AG20443 (cell line): Measurements from ENCODE around the gene IQCF6.
"Not testable (repeated sequence)": the region's sequence is repeated elsewhere in the genome, so short reads cannot be mapped to it uniquely, and the experiment has no call there.

Experiments
- DNase-seq: peaks from one replicate; pipeline ENCODE4 v3.0.0; 2012; ENCODE audit warnings: low spot score, mixed read lengths

IQCF6 gene

GRCh38 chr3:51759203-51759602 lies 19.8 kb downstream of the IQCF6 start:
- no peak for DNase-seq

- DNase-seq: not testable (repeated sequence)
Observed at GRCh38 chr3:51753763-51754750, 25.0 kb downstream of the IQCF6 start.

GRCh38 chr3:51751287-51751686 lies 27.8 kb downstream of the IQCF6 start:
- DNase-seq: no peak

- no peak for DNase-seq
Observed at GRCh38 chr3:51750878-51751277, 28.2 kb downstream of the IQCF6 start.

GRCh38 chr3:51748327-51748726 lies 30.7 kb downstream of the IQCF6 start:
- no peak for DNase-seq

GRCh38 chr3:51747840-51748239 lies 31.2 kb downstream of the IQCF6 start:
- DNase-seq: no peak

- DNase-seq: not testable (repeated sequence)
Observed at GRCh38 chr3:51742978-51743377, 36.1 kb downstream of the IQCF6 start.

GRCh38 chr3:51742320-51742719 lies 36.7 kb downstream of the IQCF6 start:
- not testable (repeated sequence) for DNase-seq

GRCh38 chr3:51739110-51739509 lies 39.9 kb downstream of the IQCF6 start:
- DNase-seq: no peak

GRCh38 chr3:51735950-51736349 lies 43.1 kb downstream of the IQCF6 start:
- no peak for DNase-seq

GRCh38 chr3:51735039-51735438 lies 44.0 kb downstream of the IQCF6 start:
- DNase-seq: no peak

GRCh38 chr3:51734572-51734907 lies 44.5 kb downstream of the IQCF6 start:
- no peak for DNase-seq

- DNase-seq: no peak
Observed at GRCh38 chr3:51733859-51734571, 45.0 kb downstream of the IQCF6 start.

GRCh38 chr3:51729042-51729633 lies 49.9 kb downstream of the IQCF6 start:
- no peak for DNase-seq
